NB4 (cell line): ENCODE data around the gene ADCY10.

ENCODE experiments used
- MYC ChIP-seq: IDR thresholded peaks from 2 replicates; pipeline ENCODE4 v1.6.1; 2011; ENCODE audit warnings: low read depth, low read length
- POLR2A ChIP-seq: IDR thresholded peaks from 2 replicates; pipeline ENCODE4 v1.6.1; 2011; ENCODE audit warnings: mild to moderate bottlenecking; ENCODE audit not compliant: insufficient read length; ENCODE audit errors: extremely low read depth
- TF ChIP-seq, protein P1 (sequence below): IDR thresholded peaks from 2 replicates; pipeline ENCODE4 v1.6.1; 2011; ENCODE audit warnings: low read depth, low read length
- TF ChIP-seq, protein P2 (sequence below): IDR thresholded peaks from one replicate; pipeline ENCODE4 v1.5.1; 2012; ENCODE audit warnings: low read depth, low read length

DNA sequence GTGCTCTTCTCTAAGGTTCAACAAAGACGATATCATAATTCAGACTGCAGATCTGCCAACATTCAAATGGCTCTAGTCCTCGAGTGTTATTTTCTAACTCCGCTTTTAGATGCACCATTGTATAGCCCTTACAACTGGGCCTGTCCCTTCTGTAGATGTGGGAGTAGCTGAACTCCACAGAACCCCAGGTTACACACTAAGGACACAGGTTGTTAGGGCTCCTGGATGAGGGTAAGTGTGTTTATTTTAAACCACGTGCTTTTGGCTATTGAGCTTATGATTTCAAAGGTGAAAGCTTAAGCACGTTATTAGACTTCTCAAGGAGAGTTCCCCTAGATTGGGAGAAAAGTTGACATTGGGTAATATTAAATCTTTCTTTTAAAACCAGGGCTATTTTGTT, 127.4 kb downstream of the ADCY10 start:
- TF ChIP-seq, protein P1, sequence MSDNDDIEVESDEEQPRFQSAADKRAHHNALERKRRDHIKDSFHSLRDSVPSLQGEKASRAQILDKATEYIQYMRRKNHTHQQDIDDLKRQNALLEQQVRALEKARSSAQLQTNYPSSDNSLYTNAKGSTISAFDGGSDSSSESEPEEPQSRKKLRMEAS = no peak
- TF ChIP-seq, protein P2, sequence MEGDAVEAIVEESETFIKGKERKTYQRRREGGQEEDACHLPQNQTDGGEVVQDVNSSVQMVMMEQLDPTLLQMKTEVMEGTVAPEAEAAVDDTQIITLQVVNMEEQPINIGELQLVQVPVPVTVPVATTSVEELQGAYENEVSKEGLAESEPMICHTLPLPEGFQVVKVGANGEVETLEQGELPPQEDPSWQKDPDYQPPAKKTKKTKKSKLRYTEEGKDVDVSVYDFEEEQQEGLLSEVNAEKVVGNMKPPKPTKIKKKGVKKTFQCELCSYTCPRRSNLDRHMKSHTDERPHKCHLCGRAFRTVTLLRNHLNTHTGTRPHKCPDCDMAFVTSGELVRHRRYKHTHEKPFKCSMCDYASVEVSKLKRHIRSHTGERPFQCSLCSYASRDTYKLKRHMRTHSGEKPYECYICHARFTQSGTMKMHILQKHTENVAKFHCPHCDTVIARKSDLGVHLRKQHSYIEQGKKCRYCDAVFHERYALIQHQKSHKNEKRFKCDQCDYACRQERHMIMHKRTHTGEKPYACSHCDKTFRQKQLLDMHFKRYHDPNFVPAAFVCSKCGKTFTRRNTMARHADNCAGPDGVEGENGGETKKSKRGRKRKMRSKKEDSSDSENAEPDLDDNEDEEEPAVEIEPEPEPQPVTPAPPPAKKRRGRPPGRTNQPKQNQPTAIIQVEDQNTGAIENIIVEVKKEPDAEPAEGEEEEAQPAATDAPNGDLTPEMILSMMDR = no peak
- TF ChIP-seq POLR2A (no peak), MYC (no peak)
